ENCODE data around the gene SLC8B1. TPM values are rescaled to one million over a fixed set of nuclear protein-coding genes. Genes with fewer than 3 reads are reported as not detected.

Gene SLC8B1
- total RNA-seq, 1 donor from 2014 or later = 39.3 TPM

GRCh38 chr12:113257564-113257963 lies 77.3 kb downstream of the SLC8B1 start:
- no peaks in the 10 kb centered on the region for H3K27me3 ChIP-seq (ENCODE audit: low read depth)
- H3K36me3 ChIP-seq = peaks cover 1% of the 10 kb centered on the region
- TF ChIP-seq CTCF (IDR thresholded peaks at IDR 0.05) = no peak
- DNase-seq = no peak
- H3K4me3 ChIP-seq = no peak overlapping the region
- peaks cover 44% of the 10 kb centered on the region for H3K4me1 ChIP-seq
- intact Hi-C loops (cut with DNase I) = no loop called here
- ATAC-seq = no peak
- no peak overlapping the region for H3K27ac ChIP-seq
- peaks cover 7% of the 10 kb centered on the region for H3K9me3 ChIP-seq

GRCh38 chr12:113254298-113254697 lies 80.6 kb downstream of the SLC8B1 start:
- ATAC-seq = no peak

GRCh38 chr12:113253532-113254285 lies 81.2 kb downstream of the SLC8B1 start:
- Histone ChIP-seq H3K9me3 (peaks cover 7% of the 10 kb centered on the region), H3K27me3 (ENCODE audit: low read depth) (no peaks in the 10 kb centered on the region), H3K27ac (no peak overlapping the region), H3K4me1 (peaks cover 6% of the 10 kb centered on the region), H3K4me3 (no peak overlapping the region), H3K36me3 (peaks cover 27% of the 10 kb centered on the region)
- TF ChIP-seq CTCF (IDR thresholded peaks at IDR 0.05) = no peak
- DNase-seq (no peak), ATAC-seq (no peak)
- intact Hi-C loops (cut with DNase I) = no loop called here

More at GRCh38 chr12:113254298-113254697, 80.6 kb downstream of the SLC8B1 start:
- peaks cover 21% of the 10 kb centered on the region for H3K36me3 ChIP-seq
- H3K4me3 ChIP-seq = no peak overlapping the region
- H3K27me3 ChIP-seq (ENCODE audit: low read depth) = no peaks in the 10 kb centered on the region
- H3K27ac ChIP-seq = no peak overlapping the region
- peaks cover 7% of the 10 kb centered on the region for H3K9me3 ChIP-seq
- intact Hi-C loops (cut with DNase I) = no loop called here
- no peak for TF ChIP-seq CTCF (IDR thresholded peaks at IDR 0.05)
- H3K4me1 ChIP-seq = peaks cover 11% of the 10 kb centered on the region
- DNase-seq = no peak

- H3K27me3 ChIP-seq (ENCODE audit: low read depth) = no peaks in the 10 kb centered on the region
- H3K9me3 ChIP-seq = peaks cover 7% of the 10 kb centered on the region
- no peaks in the 10 kb centered on the region for H3K4me1 ChIP-seq
- DNase-seq (no peak), ATAC-seq (no peak)
- TF ChIP-seq CTCF (IDR thresholded peaks at IDR 0.05) = no peak
- H3K36me3 ChIP-seq = peaks cover 28% of the 10 kb centered on the region
- no peak overlapping the region for H3K4me3 ChIP-seq
- H3K27ac ChIP-seq = no peak overlapping the region
- intact Hi-C loops (cut with DNase I) = no loop called here
Measured at GRCh38 chr12:113252494-113252893, 82.4 kb downstream of the SLC8B1 start.

GRCh38 chr12:113251404-113252070 lies 83.4 kb downstream of the SLC8B1 start:
- peaks cover 36% of the 10 kb centered on the region for H3K36me3 ChIP-seq
- peaks cover 7% of the 10 kb centered on the region for H3K9me3 ChIP-seq
- ATAC-seq (no peak), DNase-seq (no peak)
- no peak for TF ChIP-seq CTCF (IDR thresholded peaks at IDR 0.05)
- H3K4me1 ChIP-seq = peaks cover 9% of the 10 kb centered on the region
- H3K4me3 ChIP-seq = no peak overlapping the region
- no peak overlapping the region for H3K27ac ChIP-seq
- no peaks in the 10 kb centered on the region for H3K27me3 ChIP-seq (ENCODE audit: low read depth)
- intact Hi-C loops (cut with DNase I) = no loop called here

All from lower lobe of right lung (tissue), 2 donors.